SHP77 (cell line): ENCODE results near the gene SMPDL3A.

ENCODE experiments used
- DNase-seq, 2 experiments: peaks; one replicate each; lab custom pipeline; 2025; lab: John Stamatoyannopoulos, UW

The SMPDL3A gene

GRCh38 chr6:122853259-122853995 is 64.4 kb downstream of the SMPDL3A start:
- DNase-seq, result no peak
